Pulmonary artery endothelial cell (primary cell): ENCODE data around the gene KRT6B. TPM values are rescaled to one million over a fixed set of nuclear protein-coding genes. Genes with fewer than 3 reads are reported as not detected.
"Not testable (repeated sequence)": the region's sequence is repeated elsewhere in the genome, so short reads cannot be mapped to it uniquely, and the experiment has no call there.

Experiments used
- DNase-seq: peaks from one replicate; pipeline ENCODE4 v3.0.0-alpha.2; 2011; ENCODE audit warnings: low read depth, low spot score
- total RNA-seq: library from RNA; depleted of rRNA; stranded (reverse); fragments of >200 nt; gene quantifications from 2 replicates; pipeline ENCODE4 v1.2.3, GENCODE V29; 2014

KRT6B gene
- total RNA-seq, 1 donor from 2014 or later, result 0.07 TPM

DNA sequence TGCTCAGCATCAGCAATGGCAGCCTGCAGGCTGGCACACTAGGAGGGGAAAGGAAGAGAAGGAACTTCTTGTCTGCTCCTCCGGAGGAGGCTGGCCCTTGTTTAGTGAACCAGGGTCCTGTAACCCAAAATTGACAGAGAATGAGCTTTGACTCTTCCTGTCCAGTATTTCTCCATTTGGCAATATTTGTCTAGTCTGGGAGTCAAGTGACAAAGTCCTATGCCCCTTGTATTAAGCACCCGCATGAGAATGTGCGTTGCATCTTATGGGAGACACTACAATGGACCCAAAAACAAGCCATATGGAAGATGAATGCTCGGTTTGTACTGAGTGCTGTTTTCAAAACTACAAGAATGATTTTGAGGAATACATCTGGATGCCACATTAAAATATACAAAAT, 17.9 kb upstream of the KRT6B start:
- DNase-seq, result no peak

DNA sequence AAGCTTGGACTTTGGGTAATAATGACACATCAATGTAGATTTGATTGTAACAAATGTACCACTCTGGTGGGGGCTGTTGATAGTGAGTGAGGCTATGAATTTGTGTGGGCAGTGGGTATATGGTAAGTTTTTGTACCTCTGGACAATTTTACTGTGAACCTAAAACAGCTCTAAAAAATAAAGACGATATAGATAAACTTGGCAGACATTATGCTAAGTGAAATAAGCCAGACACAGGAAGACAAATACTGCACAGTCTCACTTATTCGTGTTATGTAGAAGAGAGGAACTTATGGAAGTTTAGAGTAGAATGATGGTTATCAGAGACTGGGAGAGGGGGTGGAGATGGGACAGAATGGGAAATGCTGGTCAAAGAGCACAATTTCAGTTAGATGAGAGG, 13.0 kb upstream of the KRT6B start:
- DNase-seq, result no peak

GRCh38 chr12:52461693-52462092, 9.7 kb upstream of the KRT6B start:
- no peak for DNase-seq

GRCh38 chr12:52458861-52459260, 6.9 kb upstream of the KRT6B start:
- no peak for DNase-seq

GRCh38 chr12:52455821-52456220, 3.9 kb upstream of the KRT6B start:
- DNase-seq, result no peak

DNA sequence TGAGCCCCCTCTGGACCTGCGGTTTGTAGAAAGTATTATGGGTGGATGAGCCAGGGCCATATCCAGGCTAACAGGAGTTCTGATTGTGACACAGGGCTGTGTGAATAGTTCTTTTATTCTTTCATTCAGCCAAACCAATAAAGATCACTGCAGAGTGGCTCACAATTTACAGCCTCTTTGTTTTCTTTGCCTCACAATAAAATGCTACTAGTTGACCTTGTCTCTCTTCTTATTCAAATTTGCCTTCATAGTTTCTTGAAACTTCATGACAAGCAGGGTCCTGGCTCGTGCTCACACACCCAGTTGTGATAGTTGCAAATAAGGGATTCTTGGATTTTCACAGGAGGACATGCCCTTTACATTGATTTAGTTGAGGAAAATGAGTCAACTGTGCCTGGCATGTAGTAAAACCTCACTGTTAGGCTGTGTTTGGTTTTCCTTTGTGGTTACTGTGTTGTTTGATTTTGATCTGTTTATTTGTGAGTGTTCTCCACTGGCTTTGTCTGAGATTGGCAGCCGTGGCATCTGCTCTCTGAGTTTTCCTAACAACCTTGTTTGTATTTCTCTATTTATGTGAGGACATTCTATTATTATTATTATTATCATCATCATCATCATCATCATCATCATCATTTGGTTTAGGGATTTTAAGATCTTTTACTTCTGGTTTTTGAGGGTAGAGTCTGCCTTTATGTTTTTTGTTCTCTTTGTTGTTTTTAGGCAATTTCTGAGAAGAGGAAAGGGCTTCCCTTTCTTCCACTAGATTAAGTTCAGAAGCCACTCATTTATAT, 2.7 kb upstream of the KRT6B start:
- no peak for DNase-seq

- DNase-seq, result no peak
These were observed 3.7 kb downstream of the KRT6B start for GRCh38 chr12:52448228-52448627.

- not testable (repeated sequence) for DNase-seq
These were observed 4.8 kb downstream of the KRT6B start for GRCh38 chr12:52447196-52447595.

DNA sequence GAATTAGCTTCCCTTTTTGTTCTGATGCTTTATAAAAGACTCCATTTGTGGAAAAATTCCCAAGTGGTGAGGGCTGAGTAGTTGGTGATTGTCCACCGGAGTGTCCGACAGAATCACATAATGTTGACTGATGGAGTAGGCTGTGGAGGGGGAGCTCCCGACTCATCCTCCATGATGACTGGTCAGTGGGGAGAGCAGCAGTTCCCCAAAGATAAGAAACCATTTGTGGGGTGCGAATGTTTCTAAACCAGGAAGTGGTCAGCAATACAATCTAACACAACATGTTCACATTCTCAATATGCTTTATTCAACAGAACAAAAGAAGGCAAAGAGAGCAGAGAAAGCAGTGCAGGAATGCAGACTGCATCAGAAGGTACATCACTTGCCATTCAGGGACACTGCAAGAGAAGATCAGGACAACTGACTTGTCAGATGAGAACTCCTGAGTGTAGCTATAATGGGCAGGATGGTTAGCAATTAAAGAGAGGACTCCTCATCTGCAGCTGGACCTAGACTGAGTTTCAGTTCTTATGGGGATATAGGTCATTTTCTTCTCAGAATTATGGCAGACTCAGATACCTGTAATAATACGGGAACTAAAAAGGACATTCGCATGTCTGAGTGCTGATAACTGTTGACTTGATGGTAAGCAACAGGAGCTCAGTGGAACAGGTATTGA, 5.4 kb downstream of the KRT6B start:
- no peak for DNase-seq

DNA sequence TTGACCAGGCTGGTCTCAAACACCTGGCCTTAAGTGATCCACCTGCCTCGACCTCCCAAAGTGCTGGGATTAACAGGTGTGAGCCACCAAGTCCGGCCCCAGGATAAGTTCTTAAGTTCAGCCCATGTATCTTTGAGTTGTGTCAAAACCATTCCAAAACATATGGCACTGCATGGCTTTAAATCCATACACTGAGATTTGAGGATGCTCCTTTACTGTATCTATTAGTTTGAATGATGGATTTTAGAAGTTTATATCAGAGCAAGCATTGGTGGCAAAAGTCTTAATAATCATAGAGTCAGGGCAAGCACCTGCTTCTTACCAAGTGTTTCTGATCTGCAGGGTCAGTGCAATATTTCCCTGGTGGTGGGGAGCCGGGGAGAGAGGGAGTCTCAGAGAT, 6.1 kb downstream of the KRT6B start:
- no peak for DNase-seq

GRCh38 chr12:52444647-52445595, 7.0 kb downstream of the KRT6B start:
- no peak for DNase-seq

DNA sequence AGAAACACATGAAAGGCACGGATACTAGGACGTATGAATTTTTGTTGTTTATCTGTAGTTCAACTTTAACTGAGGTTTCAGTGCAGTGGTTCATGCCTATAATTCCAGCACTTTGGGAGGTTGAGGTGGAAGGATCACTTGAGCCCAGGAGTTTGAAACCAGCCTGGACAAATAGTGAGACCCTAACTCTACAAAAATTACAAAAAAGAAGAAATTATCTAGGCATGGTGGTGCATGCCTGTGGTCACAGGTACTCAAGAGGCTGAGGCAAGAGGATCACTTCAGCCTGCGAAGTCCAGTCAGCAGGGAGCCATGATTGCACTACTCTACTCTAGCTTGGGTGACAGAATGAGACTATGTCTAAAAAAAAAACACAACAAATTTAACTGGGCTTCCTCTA, 8.0 kb downstream of the KRT6B start:
- DNase-seq, result no peak

- no peak for DNase-seq
These were observed 9.3 kb downstream of the KRT6B start for GRCh38 chr12:52442600-52443061.

GRCh38 chr12:52441320-52441911, 10.5 kb downstream of the KRT6B start:
- no peak for DNase-seq

GRCh38 chr12:52440821-52441319, 11.1 kb downstream of the KRT6B start:
- DNase-seq, result no peak

- no peak for DNase-seq
These were observed 12.1 kb downstream of the KRT6B start for GRCh38 chr12:52439845-52440244.

DNA sequence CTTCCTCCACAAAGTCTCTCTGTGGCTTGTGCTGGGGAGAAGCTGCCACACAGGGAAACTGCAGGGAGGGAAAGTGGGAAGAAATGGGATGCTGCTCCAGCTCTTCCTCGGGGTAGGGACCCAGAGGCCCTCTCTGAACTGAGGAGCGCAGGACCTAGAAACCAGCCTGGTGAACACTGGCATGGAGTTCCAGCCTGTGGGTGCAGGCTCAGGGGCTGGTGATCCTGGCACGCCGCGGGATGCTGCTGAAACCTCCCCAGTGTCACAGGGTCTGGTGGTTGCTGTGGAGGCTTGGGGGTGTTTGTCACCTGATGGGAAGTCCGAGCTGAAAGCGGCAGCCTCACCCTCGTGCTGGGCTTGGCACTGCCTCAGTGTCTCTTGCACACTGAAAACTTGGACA, 12.5 kb downstream of the KRT6B start:
- no peak for DNase-seq

- no peak for DNase-seq
These were observed 13.3 kb downstream of the KRT6B start for GRCh38 chr12:52438305-52439301.

DNA sequence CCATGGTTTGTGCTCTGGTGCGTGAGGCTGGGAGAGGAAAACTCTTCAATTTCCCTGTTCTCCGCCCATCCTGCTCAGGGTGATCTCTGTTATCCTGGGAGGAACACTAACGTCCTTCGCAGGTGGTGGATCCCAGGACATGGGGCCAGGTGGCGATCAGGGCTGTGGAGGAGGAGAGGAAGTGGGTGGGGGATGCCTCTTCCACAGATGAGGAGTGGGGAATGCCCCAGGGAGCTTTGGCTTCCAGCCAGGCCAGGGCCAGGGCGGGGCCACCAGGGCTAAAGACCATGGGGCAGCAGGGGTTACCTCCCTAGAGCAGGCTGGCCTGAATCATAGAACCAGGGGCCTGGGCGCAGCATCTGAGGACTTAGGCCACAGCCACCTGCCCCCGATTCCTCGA, 14.4 kb downstream of the KRT6B start:
- DNase-seq, result no peak
